DOHH2 (cell line): ENCODE results near the gene MADCAM1.

Experiments
- H3F3A ChIP-seq: fragments of 200-600 bp; sonication (generic), shearing (Covaris generic); 2 replicates; pipeline ENCODE4 v1.6.0; 2016; ENCODE audit warnings: antibody characterized with exemption, mild to moderate bottlenecking; ENCODE audit not compliant: control insufficient read depth, insufficient read depth
- H3K27ac ChIP-seq: fragments of 200-600 bp; sonication (generic); 2 replicates; pipeline ENCODE4 v1.5.1; 2014; ENCODE audit warnings: low read depth, mild to moderate bottlenecking, low read length, moderate library complexity
- H3K27me3 ChIP-seq: fragments of 200-600 bp; sonication (generic); 2 replicates; pipeline ENCODE4 v1.6.1; 2014; ENCODE audit warnings: mild to moderate bottlenecking, low read length, mixed read lengths; ENCODE audit not compliant: control insufficient read depth
- H3K36me3 ChIP-seq: fragments of 200-600 bp; sonication (generic); 2 replicates; pipeline ENCODE4 v1.6.1; 2014; ENCODE audit warnings: mild to moderate bottlenecking, low read length, moderate library complexity, mixed read lengths; ENCODE audit not compliant: control insufficient read depth
- H3K4me1 ChIP-seq: fragments of 200-600 bp; sonication (generic); 2 replicates; pipeline ENCODE4 v1.6.1; 2014; ENCODE audit warnings: mild to moderate bottlenecking, low read length, mixed read lengths; ENCODE audit not compliant: control insufficient read depth
- H3K4me2 ChIP-seq: fragments of 200-600 bp; sonication (generic); 2 replicates; pipeline ENCODE4 v1.6.0; 2014; ENCODE audit warnings: mild to moderate bottlenecking, low read length, moderate library complexity
- H3K4me3 ChIP-seq: fragments of 200-600 bp; sonication (generic); 2 replicates; pipeline ENCODE4 v1.5.1; 2014; ENCODE audit warnings: mild to moderate bottlenecking, low read length, mixed read lengths
- H3K79me2 ChIP-seq: fragments of 200-600 bp; sonication (generic); 2 replicates; pipeline ENCODE4 v1.6.1; 2014; ENCODE audit warnings: mild to moderate bottlenecking, low read length, mixed read lengths; ENCODE audit not compliant: control insufficient read depth
- H3K9me2 ChIP-seq: fragments of 200-600 bp; sonication (generic); replicated peaks from 2 replicates; pipeline ENCODE4 v1.6.1; 2014; ENCODE audit warnings: mild to moderate bottlenecking, low read length, mixed read lengths; ENCODE audit not compliant: control insufficient read depth
- H3K9me3 ChIP-seq: fragments of 200-600 bp; sonication (generic); 2 replicates; pipeline ENCODE4 v1.6.1; 2014; ENCODE audit warnings: antibody characterized with exemption, low read length, mixed read lengths; ENCODE audit not compliant: control insufficient read depth, insufficient read depth
- H4K20me1 ChIP-seq: fragments of 200-600 bp; sonication (generic); 2 replicates; pipeline ENCODE4 v1.6.0; 2014; ENCODE audit warnings: low read depth, mild to moderate bottlenecking, antibody characterized with exemption, low read length, moderate library complexity; ENCODE audit not compliant: control insufficient read depth, insufficient read depth
- EZH2phosphoT487 ChIP-seq: fragments of 200-600 bp; sonication (generic); IDR thresholded peaks from 2 replicates; pipeline ENCODE4 v1.6.1; 2017; ENCODE audit warnings: borderline replicate concordance, mild to moderate bottlenecking, antibody characterized with exemption, low read length, moderate library complexity, mixed read lengths
- TF ChIP-seq, protein P1 (sequence below): fragments of 200-600 bp; sonication (generic); IDR thresholded peaks from one replicate; pipeline ENCODE4 v1.5.1; 2014; ENCODE audit warnings: antibody characterized with exemption, mild to moderate bottlenecking, low read depth, low read length; ENCODE audit not compliant: poor library complexity, severe bottlenecking

The MADCAM1 gene

GRCh38 chr19:536031-536880 lies 40.0 kb downstream of the MADCAM1 start:
- peaks cover 27% of the 10 kb centered on the region for H3K36me3 ChIP-seq
- H3K4me1 ChIP-seq = peaks cover 12% of the 10 kb centered on the region
- no peaks in the 10 kb centered on the region for H3F3A ChIP-seq
- H3K9me2 ChIP-seq = no peaks in the 10 kb centered on the region
- peaks cover 8% of the 10 kb centered on the region for H4K20me1 ChIP-seq
- no peaks in the 10 kb centered on the region for H3K9me3 ChIP-seq
- no peaks in the 10 kb centered on the region for H3K27me3 ChIP-seq
- no peak overlapping the region for H3K4me3 ChIP-seq
- H3K79me2 ChIP-seq = peaks cover 38% of the 10 kb centered on the region
- TF ChIP-seq, protein P1, sequence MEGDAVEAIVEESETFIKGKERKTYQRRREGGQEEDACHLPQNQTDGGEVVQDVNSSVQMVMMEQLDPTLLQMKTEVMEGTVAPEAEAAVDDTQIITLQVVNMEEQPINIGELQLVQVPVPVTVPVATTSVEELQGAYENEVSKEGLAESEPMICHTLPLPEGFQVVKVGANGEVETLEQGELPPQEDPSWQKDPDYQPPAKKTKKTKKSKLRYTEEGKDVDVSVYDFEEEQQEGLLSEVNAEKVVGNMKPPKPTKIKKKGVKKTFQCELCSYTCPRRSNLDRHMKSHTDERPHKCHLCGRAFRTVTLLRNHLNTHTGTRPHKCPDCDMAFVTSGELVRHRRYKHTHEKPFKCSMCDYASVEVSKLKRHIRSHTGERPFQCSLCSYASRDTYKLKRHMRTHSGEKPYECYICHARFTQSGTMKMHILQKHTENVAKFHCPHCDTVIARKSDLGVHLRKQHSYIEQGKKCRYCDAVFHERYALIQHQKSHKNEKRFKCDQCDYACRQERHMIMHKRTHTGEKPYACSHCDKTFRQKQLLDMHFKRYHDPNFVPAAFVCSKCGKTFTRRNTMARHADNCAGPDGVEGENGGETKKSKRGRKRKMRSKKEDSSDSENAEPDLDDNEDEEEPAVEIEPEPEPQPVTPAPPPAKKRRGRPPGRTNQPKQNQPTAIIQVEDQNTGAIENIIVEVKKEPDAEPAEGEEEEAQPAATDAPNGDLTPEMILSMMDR = no peak
- no peak for TF ChIP-seq EZH2phosphoT487
- H3K27ac ChIP-seq = no peak overlapping the region
- H3K4me2 ChIP-seq = no peak overlapping the region

- H3K36me3 ChIP-seq = peaks cover 27% of the 10 kb centered on the region
- H4K20me1 ChIP-seq = peaks cover 8% of the 10 kb centered on the region
Measured at GRCh38 chr19:536881-537404, 40.7 kb downstream of the MADCAM1 start.

GRCh38 chr19:538641-539428 lies 42.5 kb downstream of the MADCAM1 start:
- H3K4me1 ChIP-seq = peaks cover 7% of the 10 kb centered on the region
- no peaks in the 10 kb centered on the region for H3K27me3 ChIP-seq
- no peak overlapping the region for H3K4me2 ChIP-seq
- H3K36me3 ChIP-seq = peaks cover 19% of the 10 kb centered on the region
- no peaks in the 10 kb centered on the region for H3F3A ChIP-seq
- peaks cover 17% of the 10 kb centered on the region for H3K79me2 ChIP-seq
- no peaks in the 10 kb centered on the region for H3K9me2 ChIP-seq
- TF ChIP-seq, protein P1 = no peak
- TF ChIP-seq EZH2phosphoT487 = no peak
- H3K9me3 ChIP-seq = no peaks in the 10 kb centered on the region
- no peaks in the 10 kb centered on the region; the same call in 1 of the 2 replicates for H4K20me1 ChIP-seq
- H3K27ac ChIP-seq = no peak overlapping the region
- no peak overlapping the region for H3K4me3 ChIP-seq

More at GRCh38 chr19:536881-537404, 40.7 kb downstream of the MADCAM1 start:
- Histone ChIP-seq H3F3A (no peaks in the 10 kb centered on the region), H3K79me2 (peaks cover 36% of the 10 kb centered on the region), H3K27ac (no peak overlapping the region), H3K4me3 (no peak overlapping the region), H3K9me3 (no peaks in the 10 kb centered on the region), H3K4me2 (no peak overlapping the region), H3K4me1 (peaks cover 12% of the 10 kb centered on the region), H3K9me2 (no peaks in the 10 kb centered on the region), H3K27me3 (no peaks in the 10 kb centered on the region)
- TF ChIP-seq, protein P1 = no peak
- no peak for TF ChIP-seq EZH2phosphoT487
